Endodermal cell (in vitro differentiated cells): Measurements from ENCODE around the gene LRRC32. TPM values are rescaled to one million over a fixed set of nuclear protein-coding genes. Genes with fewer than 3 reads are reported as not detected.

Experiments
- DNase-seq: peaks from one replicate; pipeline ENCODE4 v3.0.0-alpha.2; 2017
- H3K27ac ChIP-seq: 2 replicates; pipeline ENCODE4 v1.5.1; 2013; ENCODE audit warnings: mild to moderate bottlenecking, low read depth, low read length, moderate library complexity
- H3K27me3 ChIP-seq: 2 replicates; pipeline ENCODE4 v1.6.1; 2013; ENCODE audit warnings: mild to moderate bottlenecking, low read length, moderate library complexity; ENCODE audit not compliant: insufficient read depth, control insufficient read depth, poor library complexity, severe bottlenecking
- H3K36me3 ChIP-seq: 2 replicates; pipeline ENCODE4 v1.7.0; 2013; ENCODE audit warnings: mild to moderate bottlenecking, low read length, moderate library complexity; ENCODE audit not compliant: control insufficient read depth, insufficient read depth
- H3K4me1 ChIP-seq: one replicate; pipeline ENCODE4 v1.7.0; 2013; ENCODE audit warnings: low read length; ENCODE audit not compliant: control insufficient read depth, insufficient read depth
- H3K4me3 ChIP-seq: 2 replicates; pipeline ENCODE4 v1.5.1; 2013; ENCODE audit warnings: mild to moderate bottlenecking, low read length, moderate library complexity
- H3K9ac ChIP-seq: 2 replicates; pipeline ENCODE4 v1.6.1; 2013; ENCODE audit warnings: mild to moderate bottlenecking, low read length, moderate library complexity; ENCODE audit not compliant: poor library complexity, severe bottlenecking; ENCODE audit errors: extremely low read depth
- H3K9me3 ChIP-seq: 2 replicates; pipeline ENCODE4 v1.6.1; 2013; ENCODE audit warnings: mild to moderate bottlenecking, low read length, moderate library complexity; ENCODE audit not compliant: control insufficient read depth
- H3K27ac Mint-ChIP-seq: 2 replicates; pipeline ENCODE4 v1.8.0; 2020; ENCODE audit warnings: mixed read lengths
- H3K27me3 Mint-ChIP-seq: 2 replicates; pipeline ENCODE4 v1.8.0; 2021; ENCODE audit warnings: mild to moderate bottlenecking, mixed read lengths; ENCODE audit not compliant: insufficient read depth
- H3K36me3 Mint-ChIP-seq: 2 replicates; pipeline ENCODE4 v1.8.0; 2020; ENCODE audit warnings: low read depth, mixed read lengths
- H3K4me1 Mint-ChIP-seq: 2 replicates; pipeline ENCODE4 v1.8.0; 2020; ENCODE audit warnings: mixed read lengths
- H3K4me3 Mint-ChIP-seq: 2 replicates; pipeline ENCODE4 v1.8.0; 2020; ENCODE audit warnings: mild to moderate bottlenecking, moderate library complexity, mixed read lengths
- H3K9me3 Mint-ChIP-seq: 2 replicates; pipeline ENCODE4 v1.8.0; 2020; ENCODE audit warnings: mild to moderate bottlenecking, mixed read lengths
- WGBS, 2 experiments: methylation state at CpG; one replicate each; pipeline versions ENCODE4 v1.1.5 to v1.1.7; 2013; ENCODE audit warnings: missing lambda C conversion rate in 2 of 2, mixed read lengths in 1 of 2; ENCODE audit not compliant: insufficient coverage in 1 of 2, insufficient read length in 1 of 2; 5-methylcytosine and 5-hydroxymethylcytosine counted together
- total RNA-seq, 2 donors: library from RNA; stranded (reverse); fragmentation: NEBNext Ultra II Directional in 1 of 2; extraction: Animal tissue kit (Norgen Biotek cat#: 25700) in 1 of 2; gene quantifications; 2 replicates in 1 of 2; 3 replicates in 1 of 2; pipeline ENCODE4 v1.2.1, GENCODE V29; 2021
- TF ChIP-seq, protein P1 (sequence below): fragments of 200-600 bp; sonication (generic); conservative IDR thresholded peaks from 2 replicates; pipeline ENCODE4 v1.5.0; 2021; ENCODE audit warnings: antibody characterized with exemption, mild to moderate bottlenecking

The LRRC32 gene
- total RNA-seq, 2 donors from 2014 or later, result 1.3 to 1.6 TPM

DNA sequence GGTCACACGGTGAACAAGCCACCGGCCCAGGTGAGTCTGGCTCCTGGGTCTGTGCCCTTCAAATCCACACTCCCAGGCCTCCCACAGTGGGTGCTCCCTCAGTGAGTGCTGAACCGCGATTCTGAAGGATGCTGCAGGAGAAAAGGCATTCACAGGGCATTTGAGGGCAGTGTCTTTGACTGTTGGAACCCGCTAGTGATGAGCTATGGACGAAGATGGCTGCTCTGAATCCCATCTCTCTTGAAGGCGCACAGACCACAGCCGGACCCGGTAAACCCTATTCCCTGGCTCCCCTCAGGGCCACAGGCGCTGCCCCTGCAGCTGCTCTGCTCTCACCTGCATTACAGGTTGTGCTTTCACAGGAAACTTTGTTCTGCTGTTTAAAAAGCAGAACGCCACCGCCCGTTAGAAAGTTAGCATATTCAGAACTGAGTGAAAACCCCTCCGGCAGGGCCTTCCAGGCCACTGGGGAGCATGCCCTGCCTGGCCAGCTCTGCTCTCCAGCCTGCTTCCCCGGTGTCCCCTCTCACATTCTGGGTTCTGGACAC lies 3.2 kb downstream of the LRRC32 start:
- Mint-ChIP-seq H3K27ac (no peak overlapping the region), H3K36me3 (no peaks in the 10 kb centered on the region), H3K9me3 (no peaks in the 10 kb centered on the region), H3K4me3 (no peak overlapping the region), H3K4me1 (peaks cover 8% of the 10 kb centered on the region), H3K27me3 (peaks cover 38% of the 10 kb centered on the region)
- H3K27me3 ChIP-seq, result peaks cover 30% of the 10 kb centered on the region
- no peaks in the 10 kb centered on the region for H3K4me1 ChIP-seq
- no peak overlapping the region for H3K9ac ChIP-seq
- H3K4me3 ChIP-seq, result no peak overlapping the region
- no peaks in the 10 kb centered on the region for H3K9me3 ChIP-seq
- WGBS, 2 experiments, result 91 to 92% methylated on average over 12 to 15 of the region's 15 CpGs
- peak; percentile 45 for DNase-seq
- TF ChIP-seq, protein P1, sequence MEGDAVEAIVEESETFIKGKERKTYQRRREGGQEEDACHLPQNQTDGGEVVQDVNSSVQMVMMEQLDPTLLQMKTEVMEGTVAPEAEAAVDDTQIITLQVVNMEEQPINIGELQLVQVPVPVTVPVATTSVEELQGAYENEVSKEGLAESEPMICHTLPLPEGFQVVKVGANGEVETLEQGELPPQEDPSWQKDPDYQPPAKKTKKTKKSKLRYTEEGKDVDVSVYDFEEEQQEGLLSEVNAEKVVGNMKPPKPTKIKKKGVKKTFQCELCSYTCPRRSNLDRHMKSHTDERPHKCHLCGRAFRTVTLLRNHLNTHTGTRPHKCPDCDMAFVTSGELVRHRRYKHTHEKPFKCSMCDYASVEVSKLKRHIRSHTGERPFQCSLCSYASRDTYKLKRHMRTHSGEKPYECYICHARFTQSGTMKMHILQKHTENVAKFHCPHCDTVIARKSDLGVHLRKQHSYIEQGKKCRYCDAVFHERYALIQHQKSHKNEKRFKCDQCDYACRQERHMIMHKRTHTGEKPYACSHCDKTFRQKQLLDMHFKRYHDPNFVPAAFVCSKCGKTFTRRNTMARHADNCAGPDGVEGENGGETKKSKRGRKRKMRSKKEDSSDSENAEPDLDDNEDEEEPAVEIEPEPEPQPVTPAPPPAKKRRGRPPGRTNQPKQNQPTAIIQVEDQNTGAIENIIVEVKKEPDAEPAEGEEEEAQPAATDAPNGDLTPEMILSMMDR, result no peak
- H3K27ac ChIP-seq, result no peak overlapping the region
- H3K36me3 ChIP-seq, result no peaks in the 10 kb centered on the region

DNA sequence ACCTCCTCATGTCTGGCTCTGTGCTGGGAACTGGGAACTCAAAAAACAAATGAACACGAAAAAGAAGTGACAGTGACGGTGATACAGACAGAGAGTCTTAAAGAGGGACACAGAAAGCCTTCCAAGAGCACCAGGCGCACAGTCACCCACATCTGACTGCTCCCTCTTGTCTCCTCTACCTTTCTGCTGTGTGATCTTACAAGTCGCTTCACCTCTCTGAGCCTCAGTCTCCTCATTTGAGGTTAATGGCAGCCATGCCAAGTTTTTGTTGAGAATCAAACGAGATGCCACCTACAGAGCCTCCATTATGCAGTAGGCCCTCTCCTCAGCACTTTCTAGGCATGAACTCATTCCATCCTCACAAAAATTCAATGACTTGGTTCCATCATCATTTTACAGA lies 3.7 kb downstream of the LRRC32 start:
- no peaks in the 10 kb centered on the region for H3K9me3 ChIP-seq
- H3K27me3 ChIP-seq, result peaks cover 27% of the 10 kb centered on the region
- H3K27ac Mint-ChIP-seq, result no peak overlapping the region
- 87 to 92% methylated on average over 5 of the region's 5 CpGs for WGBS, 2 experiments
- no peaks in the 10 kb centered on the region for H3K36me3 ChIP-seq
- TF ChIP-seq, protein P1, result no peak
- H3K9me3 Mint-ChIP-seq, result no peaks in the 10 kb centered on the region
- no peak overlapping the region for H3K9ac ChIP-seq
- no peak overlapping the region for H3K27ac ChIP-seq
- H3K4me3 Mint-ChIP-seq, result no peak overlapping the region
- H3K36me3 Mint-ChIP-seq, result no peaks in the 10 kb centered on the region
- DNase-seq, result no peak
- H3K4me1 ChIP-seq, result no peaks in the 10 kb centered on the region
- H3K27me3 Mint-ChIP-seq, result peaks cover 34% of the 10 kb centered on the region
- H3K4me3 ChIP-seq, result no peak overlapping the region
- peaks cover 8% of the 10 kb centered on the region for H3K4me1 Mint-ChIP-seq

DNA sequence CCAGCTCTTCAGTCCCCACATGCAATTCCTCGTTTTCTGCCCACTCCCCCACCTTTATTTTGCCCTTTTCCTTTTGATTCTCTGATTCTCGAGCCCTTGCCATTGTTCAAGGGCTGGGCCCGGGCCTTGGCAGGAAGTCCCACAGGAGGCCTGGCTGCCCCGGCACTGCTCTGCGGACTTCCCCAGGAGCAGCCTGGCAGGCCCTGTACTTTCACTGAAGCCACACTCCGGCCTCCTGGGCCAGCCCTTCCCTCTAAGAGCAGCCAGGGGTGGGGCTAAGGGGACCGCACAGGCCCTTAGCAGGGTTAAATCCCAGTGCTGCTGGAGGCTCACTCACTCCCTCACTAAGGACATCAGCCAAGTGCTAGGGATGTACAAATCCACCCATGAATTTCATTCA lies 4.1 kb downstream of the LRRC32 start:
- H3K27me3 ChIP-seq, result peaks cover 22% of the 10 kb centered on the region
- no peaks in the 10 kb centered on the region for H3K36me3 ChIP-seq
- H3K27ac Mint-ChIP-seq, result no peak overlapping the region
- H3K9me3 Mint-ChIP-seq, result no peaks in the 10 kb centered on the region
- peak; percentile 75 for DNase-seq
- no peak overlapping the region for H3K4me3 Mint-ChIP-seq
- peaks cover 29% of the 10 kb centered on the region for H3K27me3 Mint-ChIP-seq
- H3K4me3 ChIP-seq, result no peak overlapping the region
- TF ChIP-seq, protein P1, result no peak
- H3K4me1 Mint-ChIP-seq, result peaks cover 8% of the 10 kb centered on the region
- H3K4me1 ChIP-seq, result no peaks in the 10 kb centered on the region
- H3K36me3 Mint-ChIP-seq, result no peaks in the 10 kb centered on the region
- WGBS, 2 experiments, result 48 to 73% methylated on average over 3 to 7 of the region's 7 CpGs
- no peak overlapping the region for H3K9ac ChIP-seq
- no peak overlapping the region for H3K27ac ChIP-seq
- no peaks in the 10 kb centered on the region for H3K9me3 ChIP-seq
